ENCODE results near the gene FHIT.

Gene FHIT

DNA sequence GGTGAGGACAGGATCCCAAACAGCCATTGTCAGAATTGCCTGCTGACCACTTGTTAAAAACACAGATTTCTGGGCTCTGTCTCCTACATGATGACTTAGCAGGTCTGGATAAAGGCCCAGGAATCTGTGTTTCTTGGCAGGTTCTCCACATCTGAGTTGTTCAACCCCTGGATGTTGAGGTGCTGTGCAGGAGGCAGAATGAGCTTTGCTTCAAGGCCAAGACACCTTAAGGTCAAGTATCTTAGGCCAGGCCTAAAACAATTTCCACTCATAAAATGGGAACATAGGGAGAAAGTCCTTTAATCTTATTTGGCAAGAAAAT, 1522.7 kb downstream of the FHIT start:
- Histone ChIP-seq H3K27me3 (ENCODE audit: control insufficient read depth, insufficient read depth, low read length) (no peaks in the 10 kb centered on the region), H3K4me1 (ENCODE audit: control insufficient read depth, insufficient read depth, low read length) (no peaks in the 10 kb centered on the region), H3K4me3 (ENCODE audit: low read length) (no peak overlapping the region), H3K27ac (ENCODE audit: low read depth, low read length) (no peak overlapping the region), H3K36me3 (ENCODE audit: control insufficient read depth, insufficient read depth, low read length) (no peaks in the 10 kb centered on the region), H3K9ac (ENCODE audit: low read length) (no peak overlapping the region)

GRCh38 chr3:59727902-59728586, 1523.2 kb downstream of the FHIT start:
- no peaks in the 10 kb centered on the region for H3K4me1 ChIP-seq (ENCODE audit: control insufficient read depth, insufficient read depth, low read length)
- no peak overlapping the region for H3K27ac ChIP-seq (ENCODE audit: low read depth, low read length)
- H3K4me3 ChIP-seq (ENCODE audit: low read length): no peak overlapping the region

GRCh38 chr3:59726279-59726678, 1525.0 kb downstream of the FHIT start:
- H3K4me3 ChIP-seq (ENCODE audit: low read length): no peak overlapping the region
- no peaks in the 10 kb centered on the region for H3K4me1 ChIP-seq (ENCODE audit: control insufficient read depth, insufficient read depth, low read length)
- H3K36me3 ChIP-seq (ENCODE audit: control insufficient read depth, insufficient read depth, low read length): no peaks in the 10 kb centered on the region
- H3K27ac ChIP-seq (ENCODE audit: low read depth, low read length): no peak overlapping the region
- H3K27me3 ChIP-seq (ENCODE audit: control insufficient read depth, insufficient read depth, low read length): no peaks in the 10 kb centered on the region
- H3K9ac ChIP-seq (ENCODE audit: low read length): no peak overlapping the region

More at GRCh38 chr3:59727902-59728586, 1523.2 kb downstream of the FHIT start:
- Histone ChIP-seq H3K9ac (ENCODE audit: low read length) (no peak overlapping the region), H3K27me3 (ENCODE audit: control insufficient read depth, insufficient read depth, low read length) (no peaks in the 10 kb centered on the region), H3K36me3 (ENCODE audit: control insufficient read depth, insufficient read depth, low read length) (no peaks in the 10 kb centered on the region)

- H3K27ac ChIP-seq (ENCODE audit: low read depth, low read length): no peak overlapping the region
- H3K4me1 ChIP-seq (ENCODE audit: control insufficient read depth, insufficient read depth, low read length): no peaks in the 10 kb centered on the region
- no peaks in the 10 kb centered on the region for H3K27me3 ChIP-seq (ENCODE audit: control insufficient read depth, insufficient read depth, low read length)
- H3K4me3 ChIP-seq (ENCODE audit: low read length): no peak overlapping the region
- no peaks in the 10 kb centered on the region for H3K36me3 ChIP-seq (ENCODE audit: control insufficient read depth, insufficient read depth, low read length)
- no peak overlapping the region for H3K9ac ChIP-seq (ENCODE audit: low read length)
Measured at GRCh38 chr3:59717679-59718205, 1533.5 kb downstream of the FHIT start.

- Histone ChIP-seq H3K27me3 (ENCODE audit: control insufficient read depth, insufficient read depth, low read length) (no peaks in the 10 kb centered on the region), H3K9ac (ENCODE audit: low read length) (no peak overlapping the region), H3K27ac (ENCODE audit: low read depth, low read length) (no peak overlapping the region), H3K4me1 (ENCODE audit: control insufficient read depth, insufficient read depth, low read length) (no peaks in the 10 kb centered on the region), H3K4me3 (ENCODE audit: low read length) (no peak overlapping the region), H3K36me3 (ENCODE audit: control insufficient read depth, insufficient read depth, low read length) (no peaks in the 10 kb centered on the region)
Measured at GRCh38 chr3:59714066-59714465, 1537.2 kb downstream of the FHIT start.

GRCh38 chr3:59710554-59710953, 1540.7 kb downstream of the FHIT start:
- no peaks in the 10 kb centered on the region for H3K27me3 ChIP-seq (ENCODE audit: control insufficient read depth, insufficient read depth, low read length)

DNA sequence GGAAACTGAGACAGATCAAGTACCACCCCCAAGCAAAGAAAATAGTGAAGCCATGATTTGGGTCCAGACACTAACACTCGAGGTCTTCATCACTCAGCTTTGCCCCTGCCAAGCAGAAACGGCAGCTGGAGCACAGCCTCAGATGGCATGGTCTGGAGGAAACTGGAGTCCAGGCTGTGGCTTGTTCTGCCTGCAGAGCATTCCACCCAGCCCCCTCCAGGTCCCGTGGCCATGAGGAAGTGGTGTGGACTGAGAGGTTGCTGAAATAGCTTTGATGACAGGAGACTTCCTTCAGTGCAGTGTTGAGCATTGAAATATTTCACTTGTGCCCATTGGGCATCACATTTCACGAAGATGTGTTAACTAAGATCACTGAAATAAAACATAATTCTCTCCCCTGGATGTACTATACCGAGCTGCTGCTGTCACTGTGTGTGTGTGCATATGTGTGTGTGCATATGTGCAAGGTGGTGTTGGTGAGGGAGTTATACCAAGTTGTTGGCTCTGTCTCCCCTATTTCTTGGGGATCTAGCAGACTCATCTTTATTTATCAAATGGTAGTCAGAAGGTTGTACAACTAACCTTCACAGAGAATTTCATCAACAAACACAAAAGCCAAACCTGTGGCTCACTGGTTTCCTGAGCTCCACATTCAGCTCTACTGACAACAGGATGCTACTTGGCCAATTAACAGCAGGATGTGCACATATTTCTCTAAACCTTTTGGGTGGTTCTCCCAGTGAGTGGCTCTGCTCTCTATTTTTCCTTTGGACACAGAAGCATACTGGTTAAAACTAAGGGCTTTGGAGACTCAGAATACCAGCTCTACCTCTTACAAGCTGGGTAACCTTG, 1541.3 kb downstream of the FHIT start:
- H3K9ac ChIP-seq (ENCODE audit: low read length): no peak overlapping the region
- H3K27me3 ChIP-seq (ENCODE audit: control insufficient read depth, insufficient read depth, low read length): no peaks in the 10 kb centered on the region
- no peaks in the 10 kb centered on the region for H3K36me3 ChIP-seq (ENCODE audit: control insufficient read depth, insufficient read depth, low read length)
- no peak overlapping the region for H3K4me3 ChIP-seq (ENCODE audit: low read length)
- no peaks in the 10 kb centered on the region for H3K4me1 ChIP-seq (ENCODE audit: control insufficient read depth, insufficient read depth, low read length)
- H3K27ac ChIP-seq (ENCODE audit: low read depth, low read length): no peak overlapping the region

More at GRCh38 chr3:59710554-59710953, 1540.7 kb downstream of the FHIT start:
- no peak overlapping the region for H3K27ac ChIP-seq (ENCODE audit: low read depth, low read length)
- no peak overlapping the region for H3K4me3 ChIP-seq (ENCODE audit: low read length)
- no peaks in the 10 kb centered on the region for H3K36me3 ChIP-seq (ENCODE audit: control insufficient read depth, insufficient read depth, low read length)
- H3K4me1 ChIP-seq (ENCODE audit: control insufficient read depth, insufficient read depth, low read length): no peaks in the 10 kb centered on the region
- H3K9ac ChIP-seq (ENCODE audit: low read length): no peak overlapping the region

DNA sequence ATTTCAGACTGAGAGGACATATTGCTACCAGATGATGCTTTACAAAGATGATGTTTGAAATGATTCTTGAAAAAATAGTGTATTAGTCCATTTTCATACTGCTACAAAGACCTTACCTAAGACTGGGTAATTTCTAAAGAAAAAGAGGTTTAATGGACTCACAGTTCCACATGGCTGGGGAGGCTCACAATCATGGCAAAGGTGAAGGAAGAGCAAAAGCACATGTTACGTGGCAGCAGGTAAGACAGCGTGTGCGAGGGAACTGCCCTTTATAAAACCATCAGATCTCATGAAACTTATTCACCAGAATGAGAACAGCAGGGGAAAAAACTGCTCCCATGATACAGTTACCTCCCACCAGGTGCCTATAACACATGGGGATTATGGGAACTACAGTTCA, 1543.0 kb downstream of the FHIT start:
- Histone ChIP-seq H3K4me3 (ENCODE audit: low read length) (no peak overlapping the region), H3K27me3 (ENCODE audit: control insufficient read depth, insufficient read depth, low read length) (no peaks in the 10 kb centered on the region), H3K27ac (ENCODE audit: low read depth, low read length) (no peak overlapping the region), H3K36me3 (ENCODE audit: control insufficient read depth, insufficient read depth, low read length) (no peaks in the 10 kb centered on the region), H3K4me1 (ENCODE audit: control insufficient read depth, insufficient read depth, low read length) (no peaks in the 10 kb centered on the region), H3K9ac (ENCODE audit: low read length) (no peak overlapping the region)

GRCh38 chr3:59704292-59704691, 1547.0 kb downstream of the FHIT start:
- Histone ChIP-seq H3K27ac (ENCODE audit: low read depth, low read length) (no peak overlapping the region), H3K36me3 (ENCODE audit: control insufficient read depth, insufficient read depth, low read length) (no peaks in the 10 kb centered on the region), H3K9ac (ENCODE audit: low read length) (no peak overlapping the region), H3K4me3 (ENCODE audit: low read length) (no peak overlapping the region), H3K4me1 (ENCODE audit: control insufficient read depth, insufficient read depth, low read length) (no peaks in the 10 kb centered on the region), H3K27me3 (ENCODE audit: control insufficient read depth, insufficient read depth, low read length) (no peaks in the 10 kb centered on the region)

- Histone ChIP-seq H3K4me1 (ENCODE audit: control insufficient read depth, insufficient read depth, low read length) (no peaks in the 10 kb centered on the region), H3K36me3 (ENCODE audit: control insufficient read depth, insufficient read depth, low read length) (no peaks in the 10 kb centered on the region), H3K27me3 (ENCODE audit: control insufficient read depth, insufficient read depth, low read length) (no peaks in the 10 kb centered on the region), H3K9ac (ENCODE audit: low read length) (no peak overlapping the region), H3K27ac (ENCODE audit: low read depth, low read length) (no peak overlapping the region), H3K4me3 (ENCODE audit: low read length) (no peak overlapping the region)
Measured at GRCh38 chr3:59699648-59700320, 1551.5 kb downstream of the FHIT start.

Data from rectal smooth muscle tissue (tissue), 1 donor.